CD4-positive, alpha-beta T cell treated with Interferon gamma for 1 hour (primary cell): ENCODE measurements around the gene LRRC27.

Experiments used
- DNase-seq: peaks from one replicate; pipeline ENCODE4 v3.0.0-alpha.2; 2020

Gene LRRC27

DNA sequence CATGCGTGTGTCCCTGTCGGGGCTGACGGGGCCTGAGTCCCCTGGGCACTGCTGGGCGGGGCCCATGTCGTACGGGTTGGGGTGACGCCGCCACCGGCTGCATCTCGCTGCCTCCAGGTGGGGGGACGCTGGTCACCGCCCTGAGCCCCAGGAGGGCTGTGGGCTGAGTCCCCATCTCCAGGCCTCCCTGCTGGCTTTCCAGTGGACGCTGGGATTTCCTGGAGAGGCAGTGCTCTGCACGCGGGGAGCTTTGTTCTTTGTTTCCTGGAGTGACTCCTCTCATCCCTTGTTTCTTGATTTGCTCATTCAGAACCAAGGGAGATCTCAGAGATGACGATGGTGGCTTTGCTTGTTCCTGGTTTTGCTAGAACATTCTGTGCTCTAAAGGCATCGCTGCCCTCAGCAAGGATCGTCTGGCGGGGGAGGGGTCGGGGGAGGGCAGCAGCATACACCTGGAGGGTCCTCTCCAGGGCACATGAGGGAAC is 86.0 kb downstream of the LRRC27 start:
- peak; percentile 65 for DNase-seq

DNA sequence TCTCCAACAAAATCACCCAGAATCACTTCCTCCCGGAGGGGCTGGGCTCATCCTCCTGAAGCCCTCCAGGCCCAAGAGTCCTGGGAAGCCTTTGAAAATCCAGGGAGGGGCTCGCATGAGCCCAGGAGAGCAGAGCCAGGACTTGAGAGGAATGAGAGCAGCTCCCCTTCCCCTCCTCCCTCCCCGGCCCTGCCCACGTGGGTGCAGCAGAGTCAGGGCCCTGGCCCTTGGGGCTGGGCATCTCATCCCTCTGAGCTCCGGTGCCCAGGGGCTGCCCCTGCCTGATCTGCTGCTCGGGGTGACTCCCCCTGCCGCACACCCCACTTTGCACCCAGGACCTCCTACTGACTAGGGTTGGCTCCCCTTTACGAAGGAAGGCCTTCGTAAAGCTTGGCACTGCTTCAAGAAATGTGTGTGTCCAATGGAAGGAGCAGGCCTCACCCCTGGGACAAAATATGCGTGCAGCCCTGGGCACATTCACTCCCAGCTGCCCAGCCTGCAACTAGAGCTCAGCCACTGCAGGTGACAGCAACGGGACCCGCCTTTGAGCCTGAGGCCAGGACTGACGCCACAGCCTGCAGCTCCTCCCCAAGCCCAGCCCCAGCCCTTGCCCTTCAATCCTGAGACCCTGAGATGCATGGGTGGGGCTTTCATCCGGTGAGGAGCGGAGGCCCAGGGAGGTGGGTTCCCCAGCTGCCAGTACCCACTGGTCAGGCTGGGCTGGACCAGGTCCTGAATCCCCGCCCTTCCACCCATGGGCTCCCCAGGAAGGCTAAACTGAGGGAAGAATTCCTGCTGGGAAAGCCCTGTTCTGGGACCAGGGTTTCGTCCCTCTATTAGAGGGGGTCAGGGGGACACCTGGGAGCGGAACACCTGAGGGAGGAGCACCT is 86.8 kb downstream of the LRRC27 start:
- peak; percentile 19 for DNase-seq

DNA sequence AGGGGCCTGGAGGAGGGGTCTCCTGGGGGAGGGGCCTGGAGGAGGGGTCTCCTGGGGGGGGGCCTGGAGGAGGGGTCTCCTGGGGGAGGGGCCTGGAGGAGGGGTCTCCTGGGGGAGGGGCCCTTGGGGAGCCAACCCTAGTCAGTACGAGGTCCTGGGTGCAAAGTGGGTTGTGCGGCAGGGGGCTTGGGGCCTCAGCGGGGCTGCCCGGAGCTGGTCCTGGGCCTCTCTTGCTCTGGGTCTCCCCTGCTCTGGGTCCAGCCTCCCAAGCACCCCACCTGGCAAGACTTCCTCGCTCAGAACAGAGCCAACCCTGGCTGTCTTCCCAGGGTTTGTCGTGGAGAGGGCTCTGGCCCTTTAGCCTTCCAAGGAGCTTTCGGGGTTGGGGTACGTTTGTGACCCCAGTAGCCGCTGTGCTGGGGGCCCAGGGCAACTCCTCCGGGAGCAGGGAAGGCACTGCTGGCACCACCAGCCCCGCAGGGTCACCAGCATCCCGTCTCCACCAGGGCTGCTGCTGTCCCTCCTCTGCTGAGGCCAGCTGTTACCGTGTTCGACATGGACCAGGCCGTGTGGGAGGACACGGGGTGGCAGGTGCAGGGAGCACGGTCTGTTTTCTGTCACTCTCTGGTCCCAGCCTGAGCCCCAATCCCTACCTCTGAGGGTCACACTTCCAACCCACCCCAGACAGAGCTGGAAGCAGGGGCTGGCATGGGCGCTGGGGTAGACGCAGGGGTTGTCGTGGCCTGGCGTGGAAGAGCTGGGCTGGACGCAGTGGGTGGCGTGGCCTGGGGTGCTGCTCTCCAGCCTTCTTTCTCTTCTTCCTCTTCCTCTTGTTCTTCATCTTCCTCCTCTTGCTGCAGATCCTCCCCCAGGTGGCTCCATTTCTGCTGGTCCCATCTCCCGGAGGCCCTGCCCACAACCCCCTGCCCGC is 87.8 kb downstream of the LRRC27 start:
- DNase-seq: no peak

DNA sequence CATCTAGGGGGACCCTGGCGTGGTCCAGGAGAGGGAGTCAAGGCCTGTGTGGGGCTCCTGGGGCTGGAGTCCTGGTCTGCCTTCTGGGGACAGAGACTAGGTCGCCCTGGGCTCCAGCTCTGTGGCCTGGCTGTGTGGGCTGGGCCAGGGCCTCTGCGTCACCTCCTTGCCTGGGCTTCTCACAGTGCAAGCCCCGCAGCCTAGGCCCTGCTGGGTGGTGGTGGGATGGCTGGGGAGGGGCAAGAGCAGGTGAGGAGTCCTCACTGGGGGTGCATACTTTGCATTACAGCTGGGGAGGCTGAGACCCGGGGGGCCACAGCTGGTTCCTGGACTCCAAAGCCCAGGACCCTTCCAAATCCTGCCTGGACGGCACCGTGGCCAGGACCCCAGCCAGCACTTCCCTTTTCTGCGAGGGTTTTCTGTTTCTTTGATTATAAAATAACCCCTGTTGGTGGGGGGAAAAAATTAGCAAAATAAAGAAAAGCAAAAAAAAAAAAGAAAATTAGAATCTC is 88.5 kb downstream of the LRRC27 start:
- peak; percentile 25 for DNase-seq

DNA sequence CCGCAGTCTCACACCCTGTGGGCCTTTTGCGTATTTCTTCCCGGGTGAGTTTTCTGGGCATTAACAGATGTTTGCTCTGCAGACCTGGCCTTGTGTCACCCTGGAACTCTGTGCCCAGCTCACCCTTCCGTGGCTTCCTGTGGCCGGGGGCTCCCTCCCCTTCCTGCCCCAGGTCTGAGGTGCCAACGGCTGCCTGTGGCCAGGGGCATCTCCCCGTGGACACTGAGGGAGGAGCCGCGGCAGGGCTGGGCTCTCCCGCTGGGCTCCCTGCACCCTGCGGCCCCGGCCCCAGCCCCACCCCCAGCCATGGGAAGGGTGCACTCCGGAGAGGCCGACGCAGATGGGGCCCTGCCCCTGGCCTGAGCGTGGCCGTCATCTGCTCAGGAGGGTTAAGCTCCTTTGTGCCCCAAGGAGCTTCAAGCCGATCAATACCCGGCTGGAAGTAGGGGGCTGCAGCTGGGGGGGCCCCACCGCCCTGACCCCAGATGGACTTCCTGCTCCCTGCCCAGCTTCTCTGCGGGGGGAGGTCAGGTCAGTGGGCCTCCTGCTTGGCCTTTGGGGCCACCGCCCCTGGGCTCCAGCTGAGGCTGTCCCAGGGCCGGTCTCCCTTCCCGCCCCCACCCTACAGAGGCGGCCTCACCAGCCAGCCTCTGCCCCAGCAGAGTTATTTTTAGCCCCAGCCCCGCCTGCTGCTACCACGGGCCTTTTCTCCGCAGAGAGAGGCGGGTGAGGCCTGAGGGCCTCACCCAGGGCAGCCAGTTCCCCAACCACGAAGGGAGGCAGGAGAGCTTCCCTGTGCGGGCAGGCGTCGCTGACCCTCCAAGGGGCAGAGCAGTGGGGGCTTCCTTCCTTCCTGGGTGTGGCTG is 89.2 kb downstream of the LRRC27 start:
- peak; percentile 66 for DNase-seq

DNA sequence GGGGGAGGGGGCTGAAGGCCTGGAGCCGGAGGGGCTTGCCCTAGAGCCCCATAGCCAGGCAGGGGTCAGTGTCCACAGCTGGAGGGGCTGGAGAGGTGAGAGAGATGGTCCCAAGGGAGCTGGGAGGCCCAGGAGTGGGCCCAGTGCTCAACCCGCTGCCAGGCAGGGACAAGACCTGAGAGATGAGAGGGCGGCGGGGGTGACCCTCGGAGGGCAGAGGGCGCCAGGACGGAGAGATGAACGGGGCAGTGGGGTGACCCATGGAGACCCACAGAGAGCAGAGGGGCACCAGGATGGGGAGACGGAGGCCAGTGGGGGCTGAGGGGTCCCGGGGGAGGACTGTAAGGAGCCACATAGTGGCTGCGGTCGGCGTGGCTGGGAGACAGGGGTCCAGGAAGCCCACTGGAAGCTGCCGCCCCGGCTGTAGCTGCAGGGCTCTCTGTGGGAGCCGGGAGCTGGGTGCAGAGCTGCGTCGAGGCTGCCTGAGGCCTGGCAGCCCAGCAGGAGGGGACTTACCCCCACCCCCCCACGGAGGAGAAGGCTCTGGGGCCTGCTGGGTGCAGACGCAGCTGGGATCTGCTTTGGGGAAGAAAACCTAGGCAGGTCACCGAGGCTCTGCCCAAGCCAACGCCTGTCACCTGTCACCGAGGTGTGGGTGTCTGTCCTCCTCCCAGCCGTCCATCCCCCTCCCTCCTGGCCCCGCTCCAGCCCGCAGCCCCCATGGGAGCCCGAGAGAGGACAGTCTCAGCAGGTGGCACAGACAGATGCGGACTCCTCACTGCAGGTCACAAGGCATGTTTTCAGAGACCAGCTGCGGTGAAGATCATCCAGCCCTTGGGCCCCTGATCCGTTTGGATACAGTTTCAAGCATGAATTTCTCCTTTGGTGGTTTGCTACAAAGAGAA is 90.1 kb downstream of the LRRC27 start:
- peak; percentile 65 for DNase-seq

DNA sequence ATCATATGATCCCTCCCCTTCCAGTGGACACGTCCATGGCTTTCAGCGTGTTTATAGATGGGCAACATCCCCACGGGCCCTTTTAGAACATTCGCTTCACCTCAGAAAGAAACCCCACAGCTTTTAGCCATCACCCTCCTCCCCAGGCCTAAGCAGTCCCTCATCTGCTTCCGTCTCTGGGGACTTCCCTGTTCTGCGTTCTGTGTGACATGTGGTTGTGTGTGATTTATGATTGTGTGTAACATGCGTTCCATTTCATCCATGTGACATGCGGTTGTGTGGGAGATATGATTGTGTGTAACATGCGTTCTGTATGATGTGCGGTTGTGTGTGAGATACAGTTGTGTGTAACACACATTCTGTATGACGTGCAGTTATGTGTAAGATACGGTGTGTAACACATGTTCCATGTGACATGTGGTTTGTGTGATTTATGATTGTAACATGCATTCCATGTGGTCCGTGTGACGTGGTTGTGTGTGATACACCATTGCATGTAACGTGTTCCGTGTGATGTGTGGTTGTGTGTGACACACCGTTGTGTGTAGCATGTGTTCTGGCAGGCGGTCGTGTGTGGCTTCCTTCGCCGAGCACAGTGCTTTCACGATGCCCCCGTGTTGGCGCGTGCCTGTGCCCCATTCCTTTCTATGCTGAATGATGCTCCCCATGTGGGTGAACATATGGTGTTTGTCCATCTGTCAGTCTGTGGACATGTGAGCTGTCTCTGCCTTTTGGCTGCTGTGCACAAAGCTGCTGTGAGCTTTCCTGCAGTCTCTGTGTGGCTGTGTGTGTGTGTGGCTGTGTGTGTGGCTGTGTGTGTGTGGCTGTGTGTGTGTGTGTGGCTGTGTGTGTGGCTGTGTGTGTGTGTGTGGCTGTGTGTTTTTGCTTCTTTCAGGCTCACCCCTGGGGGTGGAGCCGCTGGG is 91.2 kb downstream of the LRRC27 start:
- peak; percentile 54 for DNase-seq

DNA sequence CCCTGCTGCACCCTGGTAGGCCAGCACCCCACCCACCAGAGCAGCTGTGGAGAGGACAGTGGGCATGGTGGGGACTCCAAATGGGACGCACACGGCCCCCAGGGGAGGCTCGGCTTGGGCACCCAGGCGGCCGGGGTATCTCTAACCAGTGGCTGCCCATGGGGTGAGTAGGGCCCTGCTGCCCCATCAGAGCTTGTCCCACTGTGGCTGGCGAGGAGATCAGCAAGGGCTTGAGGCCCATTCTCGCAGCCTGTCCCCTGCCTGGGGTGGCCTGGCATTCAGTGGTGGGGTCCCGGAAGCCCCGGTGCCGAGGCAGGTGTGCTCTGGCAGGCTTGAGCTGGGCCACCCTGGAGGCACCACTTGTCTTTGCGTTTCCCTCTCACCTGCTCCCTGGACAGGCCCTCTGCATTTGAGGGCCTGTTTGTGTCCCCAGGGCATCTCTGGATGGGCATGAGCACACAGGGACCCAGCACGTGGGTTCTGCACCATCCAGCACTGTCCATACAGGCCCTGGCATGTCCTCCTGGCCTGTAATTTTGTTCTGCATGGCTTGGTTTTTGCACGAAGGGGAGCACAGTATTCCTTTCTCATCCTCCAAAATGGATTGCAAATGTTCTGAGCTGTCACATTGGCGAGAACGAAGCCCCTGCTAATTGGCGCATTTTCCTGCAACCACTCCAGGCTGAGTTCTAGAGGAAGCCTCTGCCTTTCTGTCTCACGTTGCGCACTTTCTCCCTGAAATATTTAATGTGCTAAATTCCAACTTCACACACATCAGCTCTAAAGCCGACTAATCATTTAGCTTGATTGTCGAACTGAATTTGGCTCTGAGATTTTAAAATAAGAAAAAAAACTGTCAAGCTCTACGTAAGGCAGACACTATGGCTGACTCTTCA is 92.2 kb downstream of the LRRC27 start:
- DNase-seq: no peak

DNA sequence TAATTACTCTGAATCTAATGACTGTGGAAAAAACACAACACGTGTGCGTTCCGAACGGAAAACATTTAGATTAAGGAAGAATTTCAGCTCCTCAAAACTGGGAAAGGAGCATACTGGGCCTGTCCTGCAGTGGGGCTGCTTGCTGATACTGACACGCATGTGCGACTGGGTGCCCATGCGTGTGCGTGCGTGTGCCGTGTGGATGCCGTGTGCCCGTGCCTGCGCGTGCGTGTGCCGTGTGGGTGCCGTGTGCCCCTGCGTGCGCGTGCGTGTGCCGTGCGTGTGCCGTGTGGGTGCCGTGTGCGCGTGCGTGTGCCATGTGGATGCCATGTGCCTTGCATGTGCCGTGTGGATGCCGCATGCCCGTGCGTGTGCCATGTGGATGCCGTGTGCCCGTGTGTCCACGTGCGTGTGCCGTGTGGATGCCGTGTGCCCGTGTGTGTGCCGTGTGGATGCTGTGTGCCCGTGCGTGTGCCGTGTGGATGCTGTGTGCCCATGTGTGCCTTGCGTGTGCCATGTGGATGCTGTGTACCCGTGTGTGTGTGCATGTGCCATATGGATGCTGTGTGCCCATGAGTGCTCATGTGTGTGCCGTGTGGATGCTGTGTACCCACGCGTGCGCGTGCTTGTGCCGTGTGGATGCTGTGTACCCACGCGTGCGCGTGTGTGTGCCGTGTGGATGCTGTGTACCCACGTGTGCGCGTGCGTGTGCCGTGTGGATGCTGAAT is 93.2 kb downstream of the LRRC27 start:
- no peak for DNase-seq

DNA sequence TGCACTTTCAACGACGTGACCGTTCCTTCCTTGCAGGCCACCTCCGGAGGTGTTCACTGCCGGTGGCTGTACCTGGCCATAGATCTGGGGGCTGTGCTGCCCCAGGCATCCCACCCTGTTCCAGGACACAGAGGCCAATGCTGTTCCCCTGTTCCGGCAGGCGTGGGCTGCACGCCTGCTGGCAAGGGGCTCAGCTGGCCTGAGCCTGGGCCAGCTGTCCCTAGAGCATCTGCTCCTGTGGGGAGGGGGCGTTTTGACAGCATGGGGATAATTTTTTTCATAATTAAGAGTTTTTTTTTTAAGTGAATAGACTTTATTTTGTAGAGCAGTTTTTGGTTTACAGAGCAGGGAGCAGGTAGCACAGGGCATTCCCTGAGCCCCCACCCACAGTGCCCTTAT is 93.8 kb downstream of the LRRC27 start:
- no peak for DNase-seq

DNA sequence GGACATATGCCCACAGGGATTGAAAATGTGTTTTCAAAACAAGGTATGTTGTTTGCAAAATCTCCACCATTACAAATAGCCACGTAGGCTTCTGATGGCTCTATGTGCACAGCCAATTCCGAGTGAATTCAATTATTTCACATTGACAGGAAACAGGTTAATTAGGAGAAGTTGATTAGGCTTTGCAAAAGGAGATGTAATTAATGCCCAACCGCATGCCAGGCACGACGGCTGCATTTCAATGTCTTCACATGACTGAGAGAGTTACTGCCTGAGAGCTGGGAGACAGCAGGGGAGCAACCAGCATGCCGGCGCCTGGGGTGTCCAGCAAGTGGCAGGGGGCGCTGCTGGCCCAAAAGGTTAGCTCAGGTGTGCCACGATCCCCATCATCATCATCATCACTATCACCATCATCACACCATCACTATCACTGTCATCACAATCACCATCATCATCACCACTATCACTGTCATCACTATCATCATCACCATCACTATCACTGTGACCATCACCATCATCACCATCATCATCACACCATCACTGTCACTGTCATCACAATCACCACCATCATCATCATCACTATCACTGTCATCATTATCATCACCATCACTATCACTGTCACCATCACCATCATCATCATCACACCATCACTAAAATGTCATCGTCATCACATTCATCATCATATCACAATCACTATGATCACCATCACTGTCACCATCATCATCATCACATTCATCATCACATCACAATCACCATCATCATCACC is 95.2 kb downstream of the LRRC27 start:
- no peak for DNase-seq

DNA sequence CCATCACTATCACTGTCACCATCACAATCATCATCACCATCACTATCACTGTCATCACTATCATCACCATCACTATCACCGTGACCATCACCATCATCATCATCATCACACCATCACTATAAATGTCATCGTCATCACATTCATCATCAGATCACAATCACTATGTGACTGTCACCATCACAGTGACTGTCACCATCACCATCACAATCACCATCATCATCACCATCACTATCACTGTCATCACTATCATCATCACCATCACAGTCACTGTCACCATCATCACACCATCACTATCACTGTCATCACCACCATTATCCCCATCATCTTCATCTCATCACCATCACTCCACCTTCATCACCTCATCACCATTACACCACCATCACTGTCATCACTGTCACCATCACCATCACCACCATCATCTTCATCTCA is 96.0 kb downstream of the LRRC27 start:
- DNase-seq: no peak

DNA sequence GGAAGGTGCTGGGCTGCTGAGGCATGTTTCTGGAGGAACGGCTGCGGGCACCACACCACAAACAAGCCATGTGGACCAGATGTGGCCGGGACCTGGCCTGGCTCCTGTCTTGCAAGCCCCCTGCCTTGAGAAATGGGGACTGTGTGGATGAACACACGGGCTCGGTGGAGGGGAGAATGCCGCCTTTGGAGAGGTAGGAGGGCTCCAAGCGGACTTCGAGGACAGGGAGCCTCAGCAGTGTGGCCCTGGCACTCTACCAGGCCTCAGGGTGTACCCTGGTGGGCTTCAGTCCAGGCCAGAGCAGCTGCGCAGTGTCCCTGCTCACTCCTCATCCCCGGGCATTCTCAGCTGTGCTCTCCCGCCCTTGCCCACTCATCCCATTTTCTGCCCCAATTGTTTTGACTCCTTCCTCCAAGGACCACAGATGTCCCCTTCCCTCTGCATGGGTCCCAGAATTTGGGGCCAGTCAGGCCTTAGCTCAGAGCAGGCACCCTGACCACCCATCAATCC is 96.5 kb downstream of the LRRC27 start:
- no peak for DNase-seq
